ENCODE results near the gene ARHGEF38. TPM values are rescaled to one million over a fixed set of nuclear protein-coding genes. Genes with fewer than 3 reads are reported as not detected.

The ARHGEF38 gene
- total RNA-seq, 2 experiments from 2014 or later: not detected

DNA sequence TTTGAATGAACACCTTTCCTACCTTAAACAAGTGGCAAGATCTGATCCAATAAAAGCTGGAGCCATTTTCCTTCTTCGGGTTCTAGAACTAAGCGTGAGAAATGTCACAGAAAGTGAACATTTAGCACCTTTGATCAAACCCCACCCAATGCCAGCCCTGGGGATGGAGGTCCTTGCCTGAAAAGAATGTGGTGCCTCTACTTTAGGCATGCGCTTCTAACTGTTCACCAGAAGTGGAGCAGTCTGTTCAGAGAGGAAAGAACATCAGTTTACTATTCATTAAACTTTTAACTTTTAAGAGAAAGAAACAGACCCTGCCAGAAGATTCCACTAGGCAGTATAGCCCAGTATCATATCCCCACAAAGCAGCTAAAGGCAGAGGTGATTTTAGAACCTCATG lies 80.2 kb downstream of the ARHGEF38 start:
- CTCF ChIA-PET: interaction anchor here (0.8 to 3.2 kb wide), 15 partner anchors 9 to 297 kb away, joined by 3 to 13 read pairs (median 3); no protein-coding TSS in a partner anchor
- intact Hi-C loops (cut with DNase I, micrococcal nuclease): loop anchor here in 1 of 2 experiments (2.0 to 10.0 kb wide), 3 partner anchors 112 to 698 kb away; no protein-coding TSS in a partner anchor
- peaks cover 2% of the 10 kb centered on the region for H3K4me1 Mint-ChIP-seq

GRCh38 chr4:105633241-105633640 lies 80.8 kb downstream of the ARHGEF38 start:
- CTCF ChIA-PET: interaction anchor here (0.7 to 3.2 kb wide), 8 partner anchors 10 to 164 kb away, joined by 3 to 13 read pairs (median 4); partner anchors contain the start of gene PPA2

More for the DNA sequence above, 80.2 kb downstream of the ARHGEF38 start:
- Mint-ChIP-seq H3K27me3 (peaks cover 4% of the 10 kb centered on the region), H3K36me3 (ENCODE audit: low read depth) (no peaks in the 10 kb centered on the region), H3K9me3 (ENCODE audit: low read depth) (no peaks in the 10 kb centered on the region), H3K27ac (no peak overlapping the region), H3K4me3 (no peak overlapping the region)
- POLR2A ChIA-PET: no interaction called here
- no peak for DNase-seq
- no peak for ATAC-seq

DNA sequence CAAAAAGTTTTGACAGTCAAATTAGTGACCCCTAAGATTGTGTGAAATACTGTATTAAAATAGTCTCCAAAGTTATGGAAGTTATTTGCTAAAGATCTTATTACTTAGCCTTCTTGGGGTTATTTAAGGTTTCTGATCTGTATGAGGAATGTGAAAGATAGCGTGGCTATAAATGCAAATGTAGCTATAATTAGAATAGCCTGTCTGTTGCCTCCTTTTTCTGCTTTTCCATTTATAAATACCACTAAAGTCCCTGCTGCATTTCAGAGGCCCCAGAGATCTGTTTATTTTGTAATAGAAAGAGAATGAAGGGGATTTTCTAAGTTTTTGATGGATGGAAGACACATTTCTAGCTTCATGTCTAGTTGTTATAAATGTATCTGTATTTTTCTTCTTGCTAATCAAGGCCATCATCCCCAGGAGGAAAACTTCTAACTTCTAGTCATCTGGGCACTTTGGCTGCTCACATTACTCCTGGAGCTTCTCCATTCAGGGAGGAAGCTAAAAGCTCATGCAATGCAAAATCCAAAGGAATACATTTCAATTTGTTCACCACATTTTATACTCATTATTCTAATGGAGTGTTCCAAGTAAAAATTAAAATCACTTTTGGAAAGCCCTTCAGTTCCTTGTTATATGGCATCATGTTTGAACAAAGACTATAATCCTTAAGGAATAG lies 82.1 kb downstream of the ARHGEF38 start:
- ATAC-seq: no peak
- ChIA-PET CTCF (no interaction called here), POLR2A (no interaction called here)

More at GRCh38 chr4:105633241-105633640, 80.8 kb downstream of the ARHGEF38 start:
- intact Hi-C loops (cut with DNase I, micrococcal nuclease): loop anchor here in 1 of 2 experiments (2.0 to 10.0 kb wide), 3 partner anchors 112 to 698 kb away; no protein-coding TSS in a partner anchor
- H3K27me3 Mint-ChIP-seq: peaks cover 6% of the 10 kb centered on the region
- H3K4me1 Mint-ChIP-seq: peaks cover 2% of the 10 kb centered on the region
- POLR2A ChIA-PET: no interaction called here
- H3K9me3 Mint-ChIP-seq (ENCODE audit: low read depth): no peaks in the 10 kb centered on the region
- ATAC-seq (no peak), DNase-seq (no peak)
- H3K36me3 Mint-ChIP-seq (ENCODE audit: low read depth): no peaks in the 10 kb centered on the region
- no peak overlapping the region for H3K27ac Mint-ChIP-seq
- H3K4me3 Mint-ChIP-seq: no peak overlapping the region

DNA sequence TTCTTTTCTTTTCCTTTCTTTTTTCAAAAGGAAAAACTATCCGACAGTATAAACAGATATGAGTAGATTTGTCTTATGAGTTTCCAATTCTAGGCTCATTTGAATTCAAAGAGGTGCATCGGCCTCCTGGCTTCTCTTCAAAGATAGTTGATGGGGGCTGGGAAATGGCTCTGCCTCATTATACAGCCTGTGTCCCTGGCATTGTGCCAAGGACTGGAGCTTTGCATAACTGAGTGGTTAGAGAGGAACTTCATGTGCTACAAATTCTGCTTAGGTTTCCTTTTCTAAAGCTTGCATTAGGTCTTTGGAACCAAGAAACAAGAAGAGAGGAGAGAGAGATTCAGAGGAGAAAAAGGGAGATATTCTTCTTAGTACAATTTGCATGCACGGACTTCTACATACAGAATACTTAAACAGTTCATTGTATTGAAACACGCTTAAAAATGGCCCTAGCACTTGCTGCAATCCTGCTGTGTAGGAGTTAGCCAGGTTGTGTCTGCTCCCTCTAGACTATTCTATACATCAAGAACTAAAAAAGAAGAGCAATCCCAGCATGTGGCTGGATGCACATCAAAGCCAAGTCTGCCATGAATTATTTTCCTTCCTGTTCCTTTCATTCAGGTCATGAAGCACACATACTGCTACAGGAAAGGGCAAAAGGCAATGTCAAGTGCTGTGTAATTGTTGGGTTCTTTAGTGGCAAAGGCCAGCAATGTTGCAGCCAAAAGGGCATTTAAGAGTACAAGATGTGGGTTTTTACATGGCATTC lies 85.2 kb downstream of the ARHGEF38 start:
- intact Hi-C loops (cut with DNase I, micrococcal nuclease): loop anchor here in 1 of 2 experiments (10.0 kb wide), 1 partner anchor 703 kb away; no protein-coding TSS in a partner anchor
- POLR2A ChIA-PET: no interaction called here
- no peaks in the 10 kb centered on the region for H3K36me3 Mint-ChIP-seq (ENCODE audit: low read depth)
- ATAC-seq: no peak
- H3K27ac Mint-ChIP-seq: no peak overlapping the region
- H3K4me1 Mint-ChIP-seq: peaks cover 2% of the 10 kb centered on the region
- peak; percentile 24 for DNase-seq
- H3K4me3 Mint-ChIP-seq: no peak overlapping the region
- CTCF ChIA-PET: no interaction called here
- H3K27me3 Mint-ChIP-seq: peaks cover 8% of the 10 kb centered on the region
- no peaks in the 10 kb centered on the region for H3K9me3 Mint-ChIP-seq (ENCODE audit: low read depth)

More for the DNA sequence above, 82.1 kb downstream of the ARHGEF38 start:
- intact Hi-C loops (cut with DNase I, micrococcal nuclease): loop anchor here in 1 of 2 experiments (5.0 to 10.0 kb wide), 2 partner anchors 492 to 700 kb away; no protein-coding TSS in a partner anchor
- H3K36me3 Mint-ChIP-seq (ENCODE audit: low read depth): no peaks in the 10 kb centered on the region
- peaks cover 4% of the 10 kb centered on the region for H3K27me3 Mint-ChIP-seq
- no peaks in the 10 kb centered on the region for H3K9me3 Mint-ChIP-seq (ENCODE audit: low read depth)
- DNase-seq: no peak
- no peak overlapping the region for H3K27ac Mint-ChIP-seq
- peaks cover 2% of the 10 kb centered on the region for H3K4me1 Mint-ChIP-seq
- H3K4me3 Mint-ChIP-seq: no peak overlapping the region

GRCh38 chr4:105641845-105642244 lies 89.4 kb downstream of the ARHGEF38 start:
- peaks cover 2% of the 10 kb centered on the region for H3K4me1 Mint-ChIP-seq
- DNase-seq (no peak), ATAC-seq (no peak)
- POLR2A ChIA-PET: no interaction called here
- no peak overlapping the region for H3K4me3 Mint-ChIP-seq
- H3K9me3 Mint-ChIP-seq (ENCODE audit: low read depth): no peaks in the 10 kb centered on the region
- no peak overlapping the region for H3K27ac Mint-ChIP-seq
- CTCF ChIA-PET: no interaction called here
- intact Hi-C loops (cut with DNase I, micrococcal nuclease): no loop called here
- H3K27me3 Mint-ChIP-seq: peaks cover 14% of the 10 kb centered on the region
- H3K36me3 Mint-ChIP-seq (ENCODE audit: low read depth): no peaks in the 10 kb centered on the region

DNA sequence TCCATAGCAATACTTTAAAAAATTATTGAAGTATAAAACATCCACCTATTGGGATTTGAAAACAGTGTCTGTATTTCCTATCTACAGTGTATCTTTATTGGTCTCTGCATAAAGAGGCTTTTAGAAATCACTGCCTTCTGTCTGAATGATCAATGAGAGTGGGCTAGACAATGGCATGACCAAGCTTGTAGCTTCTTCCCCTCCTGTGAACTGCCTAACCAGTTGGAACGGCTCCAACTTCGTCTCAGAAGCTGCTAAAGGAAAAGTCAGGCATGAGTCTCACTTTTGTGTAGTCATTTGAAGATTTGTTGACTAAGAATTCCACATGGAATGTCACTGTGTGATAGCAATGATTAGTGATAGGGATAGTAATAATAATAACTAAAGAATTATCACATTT lies 91.8 kb downstream of the ARHGEF38 start:
- intact Hi-C loops (cut with DNase I, micrococcal nuclease): no loop called here
- POLR2A ChIA-PET: interaction anchor here (0.6 kb wide), 1 partner anchor 149 kb away, joined by 3 read pairs; no protein-coding TSS in a partner anchor
- no peaks in the 10 kb centered on the region for H3K4me1 Mint-ChIP-seq

DNA sequence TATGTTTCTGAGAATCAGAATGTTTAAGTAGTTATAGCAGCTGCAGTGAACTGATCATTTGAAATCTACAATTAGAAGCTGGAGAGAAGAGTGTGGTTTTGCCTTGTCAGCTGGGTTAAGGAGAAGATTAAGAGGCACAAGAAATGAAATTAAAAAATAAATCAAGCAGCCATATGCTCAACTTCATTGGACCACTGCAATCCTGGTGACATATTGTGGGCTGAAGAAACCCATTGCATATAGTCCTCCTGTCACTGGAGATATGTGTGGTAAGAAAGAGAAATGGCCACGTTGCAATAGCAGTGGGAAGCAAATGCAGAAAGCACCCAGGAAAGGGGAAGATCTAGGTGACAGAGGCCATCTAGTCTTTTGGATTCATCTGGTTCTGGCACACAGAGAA lies 93.0 kb downstream of the ARHGEF38 start:
- ATAC-seq: no peak
- H3K9me3 Mint-ChIP-seq (ENCODE audit: low read depth): no peaks in the 10 kb centered on the region
- no peaks in the 10 kb centered on the region for H3K4me1 Mint-ChIP-seq
- peaks cover 26% of the 10 kb centered on the region for H3K27me3 Mint-ChIP-seq
- ChIA-PET CTCF (interaction anchor here (1.2 kb wide), 2 partner anchors 13 to 21 kb away, joined by 3 to 4 read pairs; no protein-coding TSS in a partner anchor), POLR2A (no interaction called here)
- no peak overlapping the region for H3K4me3 Mint-ChIP-seq
- H3K27ac Mint-ChIP-seq: no peak overlapping the region
- no peak for DNase-seq
- H3K36me3 Mint-ChIP-seq (ENCODE audit: low read depth): no peaks in the 10 kb centered on the region
- intact Hi-C loops (cut with DNase I, micrococcal nuclease): no loop called here

More for the DNA sequence above, 91.8 kb downstream of the ARHGEF38 start:
- ATAC-seq: no peak
- H3K27ac Mint-ChIP-seq: no peak overlapping the region
- DNase-seq: no peak
- H3K27me3 Mint-ChIP-seq: peaks cover 19% of the 10 kb centered on the region
- CTCF ChIA-PET: no interaction called here
- H3K36me3 Mint-ChIP-seq (ENCODE audit: low read depth): no peaks in the 10 kb centered on the region
- no peaks in the 10 kb centered on the region for H3K9me3 Mint-ChIP-seq (ENCODE audit: low read depth)
- H3K4me3 Mint-ChIP-seq: no peak overlapping the region

GRCh38 chr4:105650190-105650589 lies 97.8 kb downstream of the ARHGEF38 start:
- Mint-ChIP-seq H3K9me3 (ENCODE audit: low read depth) (no peaks in the 10 kb centered on the region), H3K36me3 (ENCODE audit: low read depth) (no peaks in the 10 kb centered on the region), H3K4me1 (no peaks in the 10 kb centered on the region), H3K4me3 (no peak overlapping the region), H3K27me3 (peaks cover 21% of the 10 kb centered on the region), H3K27ac (no peak overlapping the region)
- ATAC-seq (no peak), DNase-seq (no peak)
- CTCF ChIA-PET: no interaction called here
- POLR2A ChIA-PET: no interaction called here
- intact Hi-C loops (cut with DNase I, micrococcal nuclease): no loop called here

DNA sequence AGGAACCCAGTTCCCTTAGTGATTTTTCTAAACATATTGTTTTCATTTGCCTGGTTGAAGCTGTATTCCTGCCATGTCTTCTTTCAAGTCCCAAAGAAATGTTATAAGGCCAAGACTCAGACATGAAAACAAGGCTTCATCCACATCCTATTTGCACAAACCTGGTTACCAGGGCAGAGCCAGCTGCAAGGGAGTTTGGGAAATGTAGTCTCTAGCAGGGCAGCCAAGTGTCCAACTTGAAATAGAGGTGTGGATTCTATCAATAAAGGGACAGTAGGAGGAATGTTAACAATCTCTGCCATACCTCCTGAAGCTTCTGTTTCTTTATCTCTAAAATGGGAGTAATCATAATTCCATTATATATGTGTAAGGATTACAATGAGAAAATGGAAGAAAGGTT lies 99.5 kb downstream of the ARHGEF38 start:
- CTCF ChIA-PET: no interaction called here
- Mint-ChIP-seq H3K27ac (no peak overlapping the region), H3K4me3 (no peak overlapping the region), H3K4me1 (no peaks in the 10 kb centered on the region), H3K27me3 (peaks cover 21% of the 10 kb centered on the region), H3K36me3 (ENCODE audit: low read depth) (no peaks in the 10 kb centered on the region), H3K9me3 (ENCODE audit: low read depth) (no peaks in the 10 kb centered on the region)
- intact Hi-C loops (cut with DNase I, micrococcal nuclease): no loop called here
- DNase-seq: no peak
- ATAC-seq: no peak
- POLR2A ChIA-PET: no interaction called here

GRCh38 chr4:105652286-105652888 lies 100.0 kb downstream of the ARHGEF38 start:
- H3K27ac Mint-ChIP-seq: no peak overlapping the region
- intact Hi-C loops (cut with DNase I, micrococcal nuclease): no loop called here

DNA sequence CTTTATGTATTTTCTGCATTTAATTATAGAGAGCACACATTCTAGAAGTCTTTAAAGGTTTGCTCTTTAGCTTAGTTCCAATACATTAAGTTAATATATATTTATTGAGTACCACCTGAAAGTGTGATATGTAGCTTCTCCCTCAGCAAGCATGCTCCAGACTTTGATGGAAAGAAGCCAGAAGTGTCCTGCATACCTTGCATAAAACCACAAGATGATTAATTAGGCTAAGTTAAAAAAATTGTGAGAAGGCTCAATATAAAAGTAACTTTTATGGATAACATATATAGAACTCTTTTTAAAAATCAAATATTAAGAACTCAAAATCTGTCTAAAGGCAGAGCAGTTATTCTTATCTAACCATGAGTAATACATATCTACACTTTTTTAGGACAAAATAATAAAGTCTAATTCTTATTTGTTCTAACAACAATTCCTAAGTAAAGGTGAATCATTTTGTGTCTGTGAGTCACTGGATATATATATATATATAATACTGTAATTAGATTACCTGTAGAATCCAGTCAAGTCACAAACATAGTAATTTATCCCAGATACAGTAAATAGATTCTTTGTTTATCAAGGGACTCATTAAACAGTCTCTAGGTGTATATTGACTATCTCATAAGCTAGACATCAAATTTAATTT lies 104.8 kb downstream of the ARHGEF38 start:
- H3K36me3 Mint-ChIP-seq (ENCODE audit: low read depth): no peaks in the 10 kb centered on the region
- H3K9me3 Mint-ChIP-seq (ENCODE audit: low read depth): no peaks in the 10 kb centered on the region
- intact Hi-C loops (cut with DNase I, micrococcal nuclease): no loop called here
- DNase-seq (no peak), ATAC-seq (no peak)
- H3K27me3 Mint-ChIP-seq: peaks cover 9% of the 10 kb centered on the region
- ChIA-PET POLR2A (no interaction called here), CTCF (interaction anchor here (0.5 to 0.6 kb wide), 3 partner anchors 24 to 154 kb away, joined by 3 read pairs; no protein-coding TSS in a partner anchor)
- no peak overlapping the region for H3K4me3 Mint-ChIP-seq
- no peaks in the 10 kb centered on the region for H3K4me1 Mint-ChIP-seq
- H3K27ac Mint-ChIP-seq: no peak overlapping the region

More at GRCh38 chr4:105652286-105652888, 100.0 kb downstream of the ARHGEF38 start:
- no peak for ATAC-seq
- Mint-ChIP-seq H3K36me3 (ENCODE audit: low read depth) (no peaks in the 10 kb centered on the region), H3K4me1 (no peaks in the 10 kb centered on the region), H3K9me3 (ENCODE audit: low read depth) (no peaks in the 10 kb centered on the region), H3K4me3 (no peak overlapping the region), H3K27me3 (peaks cover 21% of the 10 kb centered on the region)
- ChIA-PET CTCF (no interaction called here), POLR2A (no interaction called here)
- DNase-seq: no peak
